SK-N-SH (cell line): ENCODE data around the gene XIRP2. TPM values are rescaled to one million over a fixed set of nuclear protein-coding genes. Genes with fewer than 3 reads are reported as not detected.

ENCODE experiments used
- CTCF ChIA-PET: fragments of 300-600, 350-600 bp; formaldehyde crosslinking; extraction: SDS; loops from one replicate; lab custom pipeline; 2021; lab: Yijun Ruan, JAX
- POLR2A ChIA-PET: fragments of 350-600 bp; sonication (Branson Sonifier 250); formaldehyde crosslinking; extraction: SDS; loops from one replicate; lab custom pipeline; 2020; ENCODE audit warnings: antibody characterized with exemption, inconsistent platforms; lab: Yijun Ruan, JAX
- DNase-seq: peaks from one replicate; pipeline ENCODE4 v3.0.0; 2012
- H2AFZ ChIP-seq: fragments of 200-600 bp; sonication (generic); 2 replicates; pipeline ENCODE4 v1.8.1; 2016; ENCODE audit warnings: antibody characterized with exemption, mild to moderate bottlenecking, low read depth
- H3F3A ChIP-seq: fragments of 200-600 bp; sonication (generic); replicated peaks from 2 replicates; pipeline ENCODE3; 2016; ENCODE audit warnings: antibody characterized with exemption, mild to moderate bottlenecking; ENCODE audit not compliant: insufficient read depth
- H3K27ac ChIP-seq, 2 experiments: fragments of 200-500 bp in 1 of 2; fragments of 200-600 bp in 1 of 2; sonication (Bioruptor generic) in 1 of 2; sonication (generic), shearing (Covaris generic) in 1 of 2; 2 replicates each; pipeline versions ENCODE4 v1.5.1 to v1.6.1; 2014 to 2016; ENCODE audit warnings: low read depth in 2 of 2, inconsistent platforms in 1 of 2, low read length in 1 of 2, mild to moderate bottlenecking in 1 of 2, mixed read lengths in 1 of 2
- H3K27me3 ChIP-seq: fragments of 200-600 bp; sonication (generic), shearing (Covaris generic); 2 replicates; pipeline ENCODE4 v1.6.1; 2016; ENCODE audit warnings: mixed run types; ENCODE audit not compliant: insufficient read depth
- H3K36me3 ChIP-seq, 2 experiments: fragments of 200-500 bp in 1 of 2; fragments of 200-600 bp in 1 of 2; sonication (Bioruptor generic) in 1 of 2; sonication (generic) in 1 of 2; replicated peaks in 1 of 2; 2 replicates each; pipeline versions ENCODE3 to v1.5.1; 2014 to 2016; ENCODE audit warnings: low read length in 1 of 2, mild to moderate bottlenecking in 1 of 2; ENCODE audit not compliant: insufficient read depth in 2 of 2, control insufficient read depth in 1 of 2
- H3K4me1 ChIP-seq, 2 experiments: fragments of 200-500 bp in 1 of 2; fragments of 200-600 bp in 1 of 2; sonication (Bioruptor generic) in 1 of 2; sonication (generic), shearing (Covaris generic) in 1 of 2; 2 replicates each; pipeline versions ENCODE4 v1.5.1 to v1.6.1; 2014 to 2016; ENCODE audit warnings: low read depth in 1 of 2, low read length in 1 of 2, mixed run types in 1 of 2; ENCODE audit not compliant: insufficient read depth in 2 of 2, control insufficient read depth in 1 of 2
- H3K4me2 ChIP-seq: fragments of 200-600 bp; sonication (generic), shearing (Covaris generic); 2 replicates; pipeline ENCODE4 v1.6.1; 2017; ENCODE audit warnings: mixed run types
- H3K4me3 ChIP-seq, 2 experiments: fragments of 200-500 bp in 1 of 2; fragments of 200-600 bp in 1 of 2; sonication (Bioruptor generic) in 1 of 2; sonication (generic), shearing (Covaris generic) in 1 of 2; 2 replicates each; pipeline versions ENCODE4 v1.5.1 to v1.8.1; 2014 to 2016; ENCODE audit warnings: low read depth in 2 of 2, inconsistent platforms in 1 of 2, low read length in 1 of 2, mild to moderate bottlenecking in 1 of 2, mixed read lengths in 1 of 2, moderate library complexity in 1 of 2
- H3K79me2 ChIP-seq: fragments of 200-600 bp; sonication (generic); 2 replicates; pipeline ENCODE4 v1.8.1; 2017; ENCODE audit warnings: mild to moderate bottlenecking; ENCODE audit not compliant: insufficient read depth
- H3K9ac ChIP-seq: fragments of 200-600 bp; sonication (generic); 2 replicates; pipeline ENCODE4 v1.6.1; 2017; ENCODE audit warnings: mixed run types
- H3K9me2 ChIP-seq: fragments of 200-600 bp; sonication (generic); 2 replicates; pipeline ENCODE4 v1.6.1; 2017; ENCODE audit warnings: mixed run types
- H3K9me3 ChIP-seq: fragments of 200-600 bp; sonication (generic); 2 replicates; pipeline ENCODE4 v1.6.1; 2017; ENCODE audit warnings: mixed run types, mild to moderate bottlenecking, moderate library complexity
- H4K20me1 ChIP-seq: fragments of 200-600 bp; sonication (generic); 2 replicates; pipeline ENCODE4 v1.6.1; 2017; ENCODE audit warnings: mild to moderate bottlenecking, mixed run types; ENCODE audit not compliant: insufficient read depth
- ELF1 ChIP-seq: IDR thresholded peaks from 2 replicates; pipeline ENCODE4 v1.4.0; 2012
- EP300 ChIP-seq, 2 experiments: IDR thresholded peaks; 2 replicates each; pipeline versions ENCODE4 v1.4.0 to v1.6.1; 2012; ENCODE audit warnings: borderline replicate concordance in 1 of 2, low read depth in 1 of 2, low read length in 1 of 2
- FOSL2 ChIP-seq: IDR thresholded peaks from 2 replicates; pipeline ENCODE4 v1.4.0; 2012; ENCODE audit warnings: low read depth, mild to moderate bottlenecking, moderate library complexity, borderline replicate concordance
- FOXJ3 ChIP-seq: sonication (generic); formaldehyde crosslinking; IDR thresholded peaks from 2 replicates; pipeline ENCODE4 v1.5.1; 2020; ENCODE audit warnings: mild to moderate bottlenecking, missing genetic modification reagents
- FOXM1 ChIP-seq: IDR thresholded peaks from 2 replicates; pipeline ENCODE4 v1.4.0; 2012; ENCODE audit warnings: low read depth, mild to moderate bottlenecking
- GABPA ChIP-seq: IDR thresholded peaks from 2 replicates; pipeline ENCODE4 v1.4.0; 2012; ENCODE audit warnings: low read depth, mild to moderate bottlenecking
- GATA2 ChIP-seq: sonication (generic); formaldehyde crosslinking; IDR thresholded peaks from 2 replicates; pipeline ENCODE4 v1.5.0; 2020; ENCODE audit warnings: mild to moderate bottlenecking, missing genetic modification reagents
- IRF3 ChIP-seq: fragments of 150-350 bp; IDR thresholded peaks from 2 replicates; pipeline ENCODE4 v1.6.1; 2016; ENCODE audit warnings: mild to moderate bottlenecking, low read depth, low read length
- MAX ChIP-seq: IDR thresholded peaks from 2 replicates; pipeline ENCODE4 v1.4.0; 2012; ENCODE audit warnings: low read depth
- MEF2A ChIP-seq: IDR thresholded peaks from 2 replicates; pipeline ENCODE4 v1.4.0; 2012; ENCODE audit warnings: low read depth, borderline replicate concordance
- POLR2AphosphoS5 ChIP-seq: IDR thresholded peaks from 2 replicates; pipeline ENCODE4 v1.6.1; 2012; ENCODE audit warnings: low read depth, low read length
- RCOR1 ChIP-seq: fragments of 150-350 bp; IDR thresholded peaks from 2 replicates; pipeline ENCODE4 v1.6.1; 2017; ENCODE audit warnings: antibody characterized with exemption, low read length
- SIN3A ChIP-seq: IDR thresholded peaks from 2 replicates; pipeline ENCODE4 v1.6.1; 2012; ENCODE audit warnings: low read depth, mild to moderate bottlenecking, low read length, moderate library complexity, borderline replicate concordance
- TAF1 ChIP-seq: IDR thresholded peaks from 2 replicates; pipeline ENCODE4 v1.6.1; 2012; ENCODE audit warnings: low read depth, mild to moderate bottlenecking, low read length, moderate library complexity, borderline replicate concordance
- USF1 ChIP-seq: IDR thresholded peaks from 2 replicates; pipeline ENCODE4 v1.4.0; 2012; ENCODE audit warnings: low read depth, borderline replicate concordance
- YY1 ChIP-seq: IDR thresholded peaks from 2 replicates; pipeline ENCODE4 v1.4.0; 2012; ENCODE audit warnings: low read depth, mild to moderate bottlenecking
- WGBS: methylation state at CpG from one replicate; pipeline ENCODE4 v1.1.6; 2017; ENCODE audit warnings: low lambda C conversion rate; 5-methylcytosine and 5-hydroxymethylcytosine counted together
- polyA plus RNA-seq, 3 experiments: library from polyadenylated mRNA; depleted of rRNA; stranded (reverse); fragments of >200 nt; gene quantifications; 2 replicates each; pipeline ENCODE4 v1.2.3, GENCODE V29; 2012

The XIRP2 gene
- polyA plus RNA-seq, 1 of the 3 experiments (the other 2 are of a cell fraction) = 0.02 TPM

GRCh38 chr2:166897666-166898065 lies 9.4 kb downstream of the XIRP2 start:
- no peaks in the 10 kb centered on the region for H3F3A ChIP-seq
- ChIA-PET CTCF (no interaction called here), POLR2A (no interaction called here)
- H3K4me3 ChIP-seq = no peak overlapping the region
- no peak overlapping the region for H3K27ac ChIP-seq
- no peaks in the 10 kb centered on the region for H3K9me2 ChIP-seq
- H3K27me3 ChIP-seq = no peaks in the 10 kb centered on the region
- H3K9me3 ChIP-seq = no peaks in the 10 kb centered on the region
- no peak overlapping the region for H3K4me2 ChIP-seq
- DNase-seq = no peak
- H3K9ac ChIP-seq = no peak overlapping the region
- no peaks in the 10 kb centered on the region for H3K36me3 ChIP-seq
- H3K79me2 ChIP-seq = no peaks in the 10 kb centered on the region
- TF ChIP-seq FOSL2 = no peak
- H3K4me1 ChIP-seq = no peaks in the 10 kb centered on the region
- H4K20me1 ChIP-seq = no peaks in the 10 kb centered on the region
- H2AFZ ChIP-seq = no peak overlapping the region

- POLR2A ChIA-PET = no interaction called here
- no peak overlapping the region for H3K27ac ChIP-seq
These were observed 11.4 kb downstream of the XIRP2 start for GRCh38 chr2:166899676-166900075.

More at GRCh38 chr2:166899676-166900075, 11.4 kb downstream of the XIRP2 start:
- no peak overlapping the region for H3K4me2 ChIP-seq
- H3K9ac ChIP-seq = no peak overlapping the region
- H3K27me3 ChIP-seq = no peaks in the 10 kb centered on the region
- WGBS = 79% methylated on average over 5 of the region's 5 CpGs
- H3K4me3 ChIP-seq = no peak overlapping the region
- H3K4me1 ChIP-seq = no peaks in the 10 kb centered on the region
- no peaks in the 10 kb centered on the region for H3K9me3 ChIP-seq
- H2AFZ ChIP-seq = no peak overlapping the region
- no peaks in the 10 kb centered on the region for H3K36me3 ChIP-seq
- no peaks in the 10 kb centered on the region for H3K9me2 ChIP-seq
- TF ChIP-seq FOXM1 (no peak), ELF1 (no peak), FOXJ3 (CRISPR knock-in tag) (no peak), EP300 (IDR thresholded peaks at IDR 0.05; ENCODE audit: borderline replicate concordance in 1 of 2, low read depth in 1 of 2, low read length in 1 of 2) (no peak), GATA2 (no peak), SIN3A (no peak), MEF2A (no peak), IRF3 (no peak), POLR2AphosphoS5 (no peak), TAF1 (no peak), YY1 (no peak), MAX (no peak), USF1 (no peak), GABPA (no peak), RCOR1 (no peak)
- H3F3A ChIP-seq = no peaks in the 10 kb centered on the region
- DNase-seq = no peak
- no peaks in the 10 kb centered on the region for H4K20me1 ChIP-seq
- H3K79me2 ChIP-seq = no peaks in the 10 kb centered on the region
- CTCF ChIA-PET = interaction anchor here (1.3 kb wide), 1 partner anchor 360 kb away, joined by 3 read pairs; no protein-coding TSS in a partner anchor
